SJCRH30 (cell line): Measurements from ENCODE around the gene CSNK2A3. TPM values are rescaled to one million over a fixed set of nuclear protein-coding genes. Genes with fewer than 3 reads are reported as not detected.

Experiments
- DNase-seq, 2 experiments: peaks; one replicate each; pipeline ENCODE4 v3.0.0-alpha.2; 2015 to 2020
- H3K27ac ChIP-seq: fragments of 250-450 bp; sonication (Bioruptor Pico); 2 replicates; pipeline ENCODE4 v1.5.1; 2020; ENCODE audit warnings: mild to moderate bottlenecking, moderate library complexity
- H3K27me3 ChIP-seq: fragments of 250-450 bp; sonication (Bioruptor Pico); 2 replicates; pipeline ENCODE4 v1.5.1; 2020; ENCODE audit warnings: mild to moderate bottlenecking, moderate library complexity
- H3K36me3 ChIP-seq: fragments of 250-450 bp; sonication (Bioruptor Pico); 2 replicates; pipeline ENCODE4 v1.5.1; 2020; ENCODE audit warnings: mild to moderate bottlenecking, moderate library complexity
- H3K4me1 ChIP-seq: fragments of 250-450 bp; sonication (Bioruptor Pico); 2 replicates; pipeline ENCODE4 v1.5.1; 2020; ENCODE audit warnings: mild to moderate bottlenecking, moderate library complexity
- H3K4me3 ChIP-seq: fragments of 250-450 bp; sonication (Bioruptor Pico); 2 replicates; pipeline ENCODE4 v1.5.1; 2020; ENCODE audit warnings: mild to moderate bottlenecking, moderate library complexity
- H3K9me3 ChIP-seq: fragments of 250-450 bp; sonication (Bioruptor Pico); replicated peaks from 2 replicates; pipeline ENCODE4 v1.5.1; 2020; ENCODE audit warnings: mild to moderate bottlenecking, moderate library complexity
- total RNA-seq: library from RNA; depleted of rRNA; stranded (reverse); fragments of >200 nt; shearing (Covaris generic); gene quantifications from 2 replicates; pipeline ENCODE4 v1.2.3, GENCODE V29; 2014

Gene CSNK2A3
- total RNA-seq, 1 experiment from 2014 or later = 3.3 TPM

- Histone ChIP-seq H3K9me3 (no peaks in the 10 kb centered on the region), H3K4me3 (no peak overlapping the region), H3K27me3 (no peaks in the 10 kb centered on the region), H3K36me3 (no peaks in the 10 kb centered on the region), H3K27ac (no peak overlapping the region), H3K4me1 (no peaks in the 10 kb centered on the region)
- DNase-seq = no peak
These were observed 44.8 kb downstream of the CSNK2A3 start for GRCh38 chr11:11308249-11308648.

- DNase-seq = no peak
These were observed 46.2 kb downstream of the CSNK2A3 start for GRCh38 chr11:11306855-11307254.

DNA sequence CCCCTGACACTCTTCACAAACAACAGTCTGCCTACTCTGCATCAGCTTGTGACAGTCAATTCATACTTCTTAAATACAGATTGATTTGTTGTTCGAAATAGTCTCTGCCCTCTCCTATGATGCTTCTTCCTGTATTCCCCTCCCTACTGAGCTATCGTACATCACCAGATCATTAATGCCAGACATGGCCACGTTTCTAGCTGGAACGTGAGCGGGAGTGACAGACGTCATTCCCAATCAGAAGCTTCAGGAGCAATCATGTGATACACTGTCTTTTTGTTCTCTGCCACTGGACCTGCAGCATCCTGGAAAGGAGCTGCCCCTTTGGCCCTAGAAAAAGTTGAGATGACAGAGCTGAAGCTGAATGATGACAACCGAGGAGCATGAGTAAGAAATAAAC, 48.5 kb downstream of the CSNK2A3 start:
- Histone ChIP-seq H3K9me3 (no peaks in the 10 kb centered on the region), H3K27me3 (no peaks in the 10 kb centered on the region; the same call in 1 of the 2 replicates), H3K27ac (no peak overlapping the region), H3K4me3 (no peak overlapping the region), H3K36me3 (no peaks in the 10 kb centered on the region), H3K4me1 (no peaks in the 10 kb centered on the region)
- DNase-seq = no peak

More at GRCh38 chr11:11306855-11307254, 46.2 kb downstream of the CSNK2A3 start:
- no peaks in the 10 kb centered on the region for H3K36me3 ChIP-seq
- no peak overlapping the region for H3K27ac ChIP-seq
- H3K9me3 ChIP-seq = no peaks in the 10 kb centered on the region
- H3K4me1 ChIP-seq = no peaks in the 10 kb centered on the region
- no peaks in the 10 kb centered on the region for H3K27me3 ChIP-seq
- H3K4me3 ChIP-seq = no peak overlapping the region

DNA sequence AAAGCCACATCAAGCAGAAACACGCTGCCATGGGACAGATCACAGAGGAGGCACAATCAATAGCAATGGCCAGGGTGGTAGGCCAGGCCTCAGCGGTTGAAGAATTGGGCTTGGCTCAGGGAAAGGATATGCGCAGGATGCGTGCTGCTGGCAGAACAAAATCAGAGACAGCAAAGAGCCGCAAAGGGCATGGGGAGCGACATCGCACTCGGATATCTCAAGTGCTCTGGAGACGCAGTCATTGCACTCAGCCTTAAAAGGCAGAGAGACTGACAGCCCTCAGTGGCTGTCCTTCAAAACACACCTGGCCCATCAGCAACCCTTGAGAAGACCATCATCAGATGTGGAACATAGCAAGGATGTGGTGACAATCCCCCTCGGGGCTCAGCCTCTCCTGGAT, 50.5 kb downstream of the CSNK2A3 start:
- DNase-seq = no peak
- no peak overlapping the region for H3K4me3 ChIP-seq
- no peaks in the 10 kb centered on the region for H3K36me3 ChIP-seq
- H3K27me3 ChIP-seq = no peaks in the 10 kb centered on the region; the same call in 1 of the 2 replicates
- no peaks in the 10 kb centered on the region for H3K4me1 ChIP-seq
- H3K9me3 ChIP-seq = no peaks in the 10 kb centered on the region
- no peak overlapping the region for H3K27ac ChIP-seq
